LNCAP (cell line): Measurements from ENCODE around the gene LAMB1.

Source experiments
- TF ChIP-seq, protein P1 (sequence below): fragments of 450-650 bp; IDR thresholded peaks from 2 replicates; pipeline ENCODE4 v1.5.1; 2017; ENCODE audit warnings: mild to moderate bottlenecking

The LAMB1 gene

DNA sequence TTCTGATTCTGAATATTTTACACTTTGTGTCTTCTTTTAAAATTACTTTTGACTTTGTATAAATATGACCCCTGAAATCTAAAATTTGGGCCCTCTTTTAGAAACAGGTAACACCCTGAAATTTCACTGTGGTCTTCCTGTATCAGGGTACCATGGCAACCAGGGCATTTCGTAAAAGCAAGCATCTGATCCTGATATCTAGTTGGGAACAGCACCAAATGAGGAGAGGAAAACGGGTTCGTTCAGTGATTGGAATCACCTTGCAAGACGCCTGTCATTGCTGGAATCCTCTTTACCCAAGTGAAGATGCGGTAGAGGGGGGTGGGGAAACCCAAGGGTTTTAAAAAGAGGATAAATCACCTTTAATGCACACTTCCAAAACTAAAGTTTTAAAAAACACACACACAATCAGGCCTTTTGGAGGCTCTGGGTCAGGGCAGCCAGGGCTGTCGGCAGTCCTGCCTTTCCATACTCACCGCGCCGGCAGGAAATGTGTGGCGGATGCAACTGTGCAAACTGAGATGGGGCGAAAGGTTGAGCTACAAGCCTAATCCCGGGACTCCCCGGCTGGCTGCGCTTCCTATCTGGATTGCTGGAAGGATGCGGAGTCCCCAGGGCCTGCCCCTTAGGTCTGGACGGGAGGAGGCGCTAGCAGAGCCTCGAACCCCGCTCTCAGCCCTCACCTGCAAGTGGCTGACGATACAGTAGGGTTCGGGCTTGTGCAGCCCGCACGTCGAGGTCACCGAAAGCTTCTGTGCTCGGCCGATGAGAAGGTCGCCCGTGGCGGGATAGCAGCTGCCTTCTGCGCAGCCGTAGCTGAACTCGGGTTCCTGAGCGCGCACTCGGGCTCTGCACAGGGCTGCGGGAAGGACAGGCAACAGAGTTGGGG is 1.8 kb downstream of the LAMB1 start:
- TF ChIP-seq, protein P1, sequence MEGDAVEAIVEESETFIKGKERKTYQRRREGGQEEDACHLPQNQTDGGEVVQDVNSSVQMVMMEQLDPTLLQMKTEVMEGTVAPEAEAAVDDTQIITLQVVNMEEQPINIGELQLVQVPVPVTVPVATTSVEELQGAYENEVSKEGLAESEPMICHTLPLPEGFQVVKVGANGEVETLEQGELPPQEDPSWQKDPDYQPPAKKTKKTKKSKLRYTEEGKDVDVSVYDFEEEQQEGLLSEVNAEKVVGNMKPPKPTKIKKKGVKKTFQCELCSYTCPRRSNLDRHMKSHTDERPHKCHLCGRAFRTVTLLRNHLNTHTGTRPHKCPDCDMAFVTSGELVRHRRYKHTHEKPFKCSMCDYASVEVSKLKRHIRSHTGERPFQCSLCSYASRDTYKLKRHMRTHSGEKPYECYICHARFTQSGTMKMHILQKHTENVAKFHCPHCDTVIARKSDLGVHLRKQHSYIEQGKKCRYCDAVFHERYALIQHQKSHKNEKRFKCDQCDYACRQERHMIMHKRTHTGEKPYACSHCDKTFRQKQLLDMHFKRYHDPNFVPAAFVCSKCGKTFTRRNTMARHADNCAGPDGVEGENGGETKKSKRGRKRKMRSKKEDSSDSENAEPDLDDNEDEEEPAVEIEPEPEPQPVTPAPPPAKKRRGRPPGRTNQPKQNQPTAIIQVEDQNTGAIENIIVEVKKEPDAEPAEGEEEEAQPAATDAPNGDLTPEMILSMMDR: no peak

DNA sequence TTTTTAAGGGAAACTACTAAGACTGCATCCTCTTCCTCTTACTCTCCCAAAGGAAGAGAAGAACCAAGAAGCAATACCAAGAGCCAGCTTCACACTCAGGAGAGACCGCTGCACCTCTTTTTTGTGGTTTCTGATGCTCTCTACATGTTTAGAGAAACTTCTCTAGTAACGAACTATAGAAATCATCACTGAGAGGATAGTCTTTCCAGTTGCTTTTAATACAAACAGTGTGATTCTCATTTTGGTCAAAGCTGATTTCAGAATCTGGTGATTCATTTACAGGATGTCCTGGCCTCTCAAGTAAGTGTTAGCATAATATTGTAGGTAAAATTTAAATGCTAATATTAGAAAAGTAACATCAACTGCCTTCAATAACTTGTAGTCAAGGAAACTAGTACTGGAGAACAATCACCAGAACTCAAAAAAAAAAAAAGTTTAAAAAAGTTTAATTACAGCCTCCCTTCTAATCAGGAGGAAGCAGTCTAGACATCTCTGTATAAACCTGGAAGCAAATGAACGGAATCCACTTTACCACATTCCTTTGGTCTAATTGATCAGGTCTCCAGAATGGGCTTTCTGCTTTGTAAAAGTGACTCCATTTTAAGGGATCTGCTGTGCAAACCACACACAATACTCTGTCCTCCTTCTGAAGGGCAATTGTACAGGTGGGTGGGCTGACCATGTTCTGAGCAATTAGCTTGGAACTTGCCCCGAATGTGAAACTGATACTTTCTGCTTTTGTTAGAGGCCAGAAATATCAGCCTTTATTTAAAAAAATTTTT is 3.0 kb downstream of the LAMB1 start:
- TF ChIP-seq, protein P1: no peak

DNA sequence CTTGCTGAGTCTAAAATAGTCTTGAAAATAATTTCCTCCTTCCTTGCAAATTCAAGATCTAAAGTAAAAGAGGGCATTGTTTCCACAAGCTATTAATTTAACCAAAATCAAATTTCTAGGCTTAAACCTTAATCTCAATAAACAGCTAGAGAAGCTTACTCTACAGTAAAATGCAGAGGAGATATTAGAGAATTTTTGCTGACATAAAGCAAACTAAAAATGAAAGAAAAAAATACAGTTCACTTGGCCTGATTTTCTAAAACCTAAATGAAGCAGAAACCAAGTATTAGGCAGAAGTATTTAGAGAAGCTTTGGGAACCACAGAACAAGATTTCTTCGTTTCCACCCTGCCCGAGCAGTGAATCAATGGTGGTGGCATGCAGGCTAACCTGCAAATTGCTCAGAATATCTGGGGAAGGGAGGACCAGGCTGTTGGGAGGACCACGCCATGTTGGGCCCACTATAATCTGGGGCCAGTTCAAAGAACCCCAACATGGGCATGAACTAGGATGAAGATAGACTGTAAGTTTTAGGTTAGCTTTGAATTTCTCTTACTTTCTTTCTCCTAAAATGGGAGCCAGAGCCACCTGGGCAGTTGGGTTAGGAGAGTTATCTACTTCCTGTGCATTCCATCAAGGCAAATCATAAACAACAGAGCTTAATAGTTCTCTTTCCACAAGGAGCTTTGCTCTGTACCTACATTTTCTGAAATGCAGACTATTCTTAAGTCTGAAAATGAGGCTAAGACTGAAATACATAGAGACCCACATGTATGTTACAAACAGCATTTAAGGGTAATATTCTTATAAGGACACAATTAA is 4.1 kb downstream of the LAMB1 start:
- TF ChIP-seq, protein P1: no peak

DNA sequence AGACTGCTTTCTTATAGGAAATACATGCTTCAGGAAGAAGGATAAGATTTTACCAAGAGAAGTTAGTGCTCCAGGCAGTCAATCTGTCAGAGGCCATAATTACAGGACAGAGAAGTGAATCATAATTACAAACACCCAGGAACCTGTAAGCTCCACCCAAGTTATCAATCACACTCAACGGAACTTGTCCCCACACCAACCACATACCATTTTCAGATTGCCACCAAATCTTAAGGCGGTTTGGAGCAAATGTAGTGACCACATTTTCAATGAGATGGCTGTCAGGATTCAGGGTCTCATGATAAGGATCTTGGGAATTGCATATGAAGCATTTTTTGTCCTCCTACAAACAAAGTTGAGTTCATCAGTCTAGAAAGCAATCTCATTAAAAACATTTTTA is 4.8 kb downstream of the LAMB1 start:
- TF ChIP-seq, protein P1: no peak

DNA sequence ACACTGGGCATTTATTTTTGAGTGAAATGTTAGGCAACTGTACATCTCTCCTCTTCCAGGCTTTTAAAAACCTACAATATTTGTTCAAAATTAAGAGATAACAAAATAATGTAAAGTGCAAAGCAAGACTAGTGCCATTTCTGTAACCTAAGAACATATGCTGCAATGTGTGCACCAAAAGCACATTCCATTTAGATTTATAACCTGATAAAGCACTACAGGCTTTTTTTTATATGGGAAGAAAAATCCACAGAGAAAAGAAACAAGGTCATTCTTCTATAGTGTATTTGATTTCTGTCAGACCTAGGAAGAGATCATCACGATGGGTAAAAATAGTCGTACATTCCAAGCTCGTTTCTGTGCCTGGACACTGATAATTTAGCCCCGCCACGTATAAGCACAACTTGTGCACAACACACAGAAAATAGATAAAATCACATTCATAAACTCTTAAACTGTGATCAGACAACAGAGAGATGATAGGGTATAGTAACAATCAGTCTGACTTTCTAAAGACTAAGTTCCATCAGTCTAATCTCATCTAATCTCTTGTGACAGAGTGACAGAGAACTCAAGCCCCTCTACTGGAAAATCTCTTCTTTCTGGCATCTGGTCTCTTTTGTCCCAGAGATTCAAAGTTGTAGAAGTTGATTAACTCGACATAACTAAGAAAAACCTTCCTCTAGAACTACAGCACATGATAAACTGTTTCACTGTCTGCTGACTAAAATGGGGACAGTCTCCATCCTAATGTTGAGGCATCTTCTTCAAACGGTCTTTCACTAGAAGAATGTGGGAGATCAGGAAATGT is 6.7 kb downstream of the LAMB1 start:
- TF ChIP-seq, protein P1: no peak

DNA sequence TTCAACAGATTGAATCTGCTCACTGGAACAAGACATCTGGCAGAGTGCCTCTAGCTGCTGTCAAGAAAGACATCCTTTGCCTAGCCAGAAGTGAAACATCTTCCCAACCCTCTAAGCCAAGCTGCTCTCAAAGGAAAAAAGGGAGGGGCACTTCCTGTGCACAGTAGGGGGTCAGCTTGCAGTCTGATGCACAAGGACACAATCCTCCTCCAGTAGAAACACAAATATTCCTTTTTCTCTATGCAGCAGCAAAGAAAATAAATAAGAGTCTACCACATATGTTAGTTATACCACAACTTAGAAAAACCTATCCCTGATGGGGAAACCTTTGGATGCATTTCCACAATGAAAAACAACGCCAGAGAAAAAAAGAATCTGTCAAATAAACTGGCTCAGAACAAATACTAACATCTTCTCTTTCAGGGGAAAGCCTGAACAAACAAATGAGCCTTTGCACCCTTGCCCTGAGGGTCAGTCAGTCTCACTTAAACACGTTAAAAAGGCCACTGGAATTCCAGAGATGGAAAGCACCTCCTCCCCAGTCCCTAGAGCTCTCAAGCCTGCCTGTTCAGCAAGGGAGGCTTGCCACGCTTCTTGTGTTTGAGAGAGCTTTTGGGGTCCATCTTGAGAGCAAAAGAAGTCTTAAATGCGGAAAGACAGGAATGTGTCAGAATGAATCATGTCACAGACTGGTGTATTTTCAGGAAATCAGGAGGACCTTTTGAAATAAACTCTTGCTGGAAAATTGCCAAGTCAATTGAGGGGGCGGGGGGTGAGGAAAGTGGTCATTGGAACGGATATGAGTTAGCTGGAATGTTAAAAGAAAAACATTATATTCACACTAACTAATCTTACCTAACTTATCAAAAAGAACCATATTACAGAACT is 7.5 kb downstream of the LAMB1 start:
- TF ChIP-seq, protein P1: no peak
